Measurements from ENCODE around the gene FOXF1.

The FOXF1 gene

GRCh38 chr16:86510465-86511261 lies at the start of gene FOXF1:
TSS of gene FOXF1 (plus strand) at chr16:86510527. CDS start at chr16:86510570, 43 bp downstream.
- no peak for DNase-seq (ENCODE audit: low read depth in 2 of 3, low spot score in 2 of 3)

GRCh38 chr16:86461037-86461436 lies 49.3 kb upstream of the FOXF1 start:
- no peak for DNase-seq (ENCODE audit: low read depth in 2 of 3, low spot score in 2 of 3)

GRCh38 chr16:86462334-86463084 lies 47.8 kb upstream of the FOXF1 start:
- no peak for DNase-seq (ENCODE audit: low read depth in 2 of 3, low spot score in 2 of 3)

- no peak for DNase-seq (ENCODE audit: low read depth in 2 of 3, low spot score in 2 of 3)
Measured at GRCh38 chr16:86464044-86464443, 46.3 kb upstream of the FOXF1 start.

- DNase-seq (ENCODE audit: low read depth in 2 of 3, low spot score in 2 of 3) = no peak
Measured at GRCh38 chr16:86465434-86465833, 44.9 kb upstream of the FOXF1 start.

GRCh38 chr16:86466696-86467406 lies 43.5 kb upstream of the FOXF1 start:
- no peak for DNase-seq (ENCODE audit: low read depth in 2 of 3, low spot score in 2 of 3)

GRCh38 chr16:86467490-86467889 lies 42.8 kb upstream of the FOXF1 start:
- DNase-seq (ENCODE audit: low read depth in 2 of 3, low spot score in 2 of 3) = no peak

GRCh38 chr16:86470964-86471363 lies 39.4 kb upstream of the FOXF1 start:
- DNase-seq (ENCODE audit: low read depth in 2 of 3, low spot score in 2 of 3) = no peak

GRCh38 chr16:86471896-86472295 lies 38.4 kb upstream of the FOXF1 start:
- DNase-seq (ENCODE audit: low read depth in 2 of 3, low spot score in 2 of 3) = no peak

- DNase-seq (ENCODE audit: low read depth in 2 of 3, low spot score in 2 of 3) = no peak
Measured at GRCh38 chr16:86472366-86472765, 38.0 kb upstream of the FOXF1 start.

GRCh38 chr16:86476956-86477534 lies 33.3 kb upstream of the FOXF1 start:
- DNase-seq (ENCODE audit: low read depth in 2 of 3, low spot score in 2 of 3) = no peak

- no peak for DNase-seq (ENCODE audit: low read depth in 2 of 3, low spot score in 2 of 3)
Measured at GRCh38 chr16:86477642-86478041, 32.7 kb upstream of the FOXF1 start.

- no peak for DNase-seq (ENCODE audit: low read depth in 2 of 3, low spot score in 2 of 3)
Measured at GRCh38 chr16:86478779-86479178, 31.5 kb upstream of the FOXF1 start.

- DNase-seq (ENCODE audit: low read depth in 2 of 3, low spot score in 2 of 3) = no peak
Measured at GRCh38 chr16:86479419-86479818, 30.9 kb upstream of the FOXF1 start.

GRCh38 chr16:86480444-86480843 lies 29.9 kb upstream of the FOXF1 start:
- DNase-seq (ENCODE audit: low read depth in 2 of 3, low spot score in 2 of 3) = no peak

GRCh38 chr16:86481607-86482006 lies 28.7 kb upstream of the FOXF1 start:
- no peak for DNase-seq (ENCODE audit: low read depth in 2 of 3, low spot score in 2 of 3)

GRCh38 chr16:86484240-86484639 lies 26.1 kb upstream of the FOXF1 start:
- DNase-seq (ENCODE audit: low read depth in 2 of 3, low spot score in 2 of 3) = no peak

GRCh38 chr16:86485746-86486145 lies 24.6 kb upstream of the FOXF1 start:
- no peak for DNase-seq (ENCODE audit: low read depth in 2 of 3, low spot score in 2 of 3)

GRCh38 chr16:86490859-86491639 lies 19.3 kb upstream of the FOXF1 start:
- no peak for DNase-seq (ENCODE audit: low read depth in 2 of 3, low spot score in 2 of 3)

GRCh38 chr16:86491640-86492023 lies 18.7 kb upstream of the FOXF1 start:
- DNase-seq (ENCODE audit: low read depth in 2 of 3, low spot score in 2 of 3) = no peak

Measured in activated CD8-positive, alpha-beta memory T cell treated with anti-CD3 and anti-CD28 coated beads for 48 hours (primary cell).